NCI-H2029 (cell line): ENCODE data around the gene NTN5.
A peak's percentile ranks its signal among the peaks of the same experiment; 100 is the strongest.
"Not testable (repeated sequence)": the region's sequence is repeated elsewhere in the genome, so short reads cannot be mapped to it uniquely, and the experiment has no call there.

Experiments
- DNase-seq: peaks from one replicate; lab custom pipeline; 2025; lab: John Stamatoyannopoulos, UW

The NTN5 gene, protein sequence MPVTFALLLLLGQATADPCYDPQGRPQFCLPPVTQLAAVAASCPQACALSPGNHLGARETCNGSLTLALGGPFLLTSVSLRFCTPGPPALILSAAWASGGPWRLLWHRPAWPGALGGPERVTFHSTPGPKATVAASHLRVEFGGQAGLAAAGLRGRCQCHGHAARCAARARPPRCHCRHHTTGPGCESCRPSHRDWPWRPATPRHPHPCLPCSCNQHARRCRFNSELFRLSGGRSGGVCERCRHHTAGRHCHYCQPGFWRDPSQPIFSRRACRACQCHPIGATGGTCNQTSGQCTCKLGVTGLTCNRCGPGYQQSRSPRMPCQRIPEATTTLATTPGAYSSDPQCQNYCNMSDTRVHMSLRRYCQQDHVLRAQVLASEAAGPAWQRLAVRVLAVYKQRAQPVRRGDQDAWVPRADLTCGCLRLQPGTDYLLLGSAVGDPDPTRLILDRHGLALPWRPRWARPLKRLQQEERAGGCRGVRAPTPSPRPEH

DNA sequence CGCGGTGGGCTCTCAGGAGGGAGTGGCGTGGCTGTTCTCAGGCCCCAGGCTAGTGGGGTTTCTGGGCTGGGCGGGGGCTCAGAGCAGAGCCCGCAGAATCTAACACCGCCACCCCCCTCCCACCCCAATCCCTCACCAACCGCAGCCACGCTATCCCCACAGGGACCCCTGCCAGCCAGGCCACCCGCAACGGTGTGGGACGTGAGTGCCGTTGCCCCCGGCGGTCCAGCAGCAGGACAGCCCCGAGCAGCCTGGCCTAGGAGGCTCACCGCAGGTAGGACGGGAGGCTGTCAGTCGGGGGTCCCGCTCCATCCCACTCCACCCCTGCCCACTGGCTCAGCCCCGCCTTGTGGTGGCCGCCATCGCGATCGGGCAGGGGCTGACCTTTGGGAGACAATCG is at the start of gene NTN5:
Gene NTN5, minus strand, starts transcription at position 24 of the 400 bp plus-strand sequence. CDS start 2,031 bp downstream, outside the sequence.
- DNase-seq, result no peak

DNA sequence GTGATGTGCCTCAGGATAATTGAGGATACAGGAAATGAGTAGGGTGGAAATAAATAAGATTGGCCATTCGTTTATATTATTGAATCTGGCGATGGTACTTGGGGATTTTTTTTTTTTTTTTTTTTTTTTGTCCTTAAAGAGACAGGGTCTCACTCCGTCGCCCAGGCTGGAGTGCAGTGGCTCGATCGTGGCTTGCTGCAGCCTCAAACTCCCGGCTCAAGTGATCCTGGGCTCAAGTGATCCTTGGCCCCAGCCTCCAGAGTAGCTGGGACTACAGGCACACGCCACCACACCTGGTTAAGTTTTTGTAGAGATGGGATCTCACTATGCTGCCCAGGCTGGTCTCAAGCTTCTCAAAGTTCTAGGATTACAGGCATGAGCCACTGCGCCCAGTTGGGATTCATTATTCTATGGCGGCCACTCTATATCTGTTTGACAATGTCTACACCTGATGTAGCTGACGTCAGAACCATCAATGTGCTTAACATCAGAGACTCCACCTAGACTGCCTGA is 49.4 kb upstream of the NTN5 start:
- no peak for DNase-seq

DNA sequence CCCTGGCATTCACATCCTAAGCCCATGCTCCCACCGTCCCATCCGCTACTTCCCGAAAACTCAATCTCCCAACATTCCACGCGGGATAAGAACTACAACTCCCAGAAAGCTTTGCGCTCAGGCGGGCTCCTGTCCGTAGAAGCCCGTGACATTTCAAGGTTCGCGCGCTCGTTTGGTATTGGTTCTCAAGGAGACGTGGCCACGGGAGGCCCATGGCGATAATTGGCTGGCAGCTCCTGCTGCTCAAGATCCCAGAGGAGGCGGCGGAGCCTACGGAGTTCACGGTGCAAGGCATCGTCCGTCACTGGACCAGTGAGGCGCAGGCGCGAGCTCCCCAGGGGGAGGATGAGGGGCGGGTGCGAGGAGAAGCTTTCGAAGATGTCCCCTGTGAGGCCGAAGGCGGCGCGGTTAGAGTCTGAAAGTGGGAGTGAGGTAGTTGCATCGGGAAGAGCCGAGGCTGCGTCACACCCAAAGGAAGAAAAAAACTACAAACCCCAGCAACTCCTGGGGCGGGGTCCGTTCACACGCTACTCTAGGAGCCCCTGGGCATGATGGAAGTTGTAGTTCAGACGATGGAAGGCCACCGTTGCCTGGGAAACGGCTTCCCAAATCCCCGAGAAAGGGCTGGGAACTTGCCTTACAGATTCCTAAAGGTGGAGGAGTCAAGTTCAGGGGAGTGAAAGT is 47.9 kb upstream of the NTN5 start:
- peak; percentile 99 for DNase-seq

DNA sequence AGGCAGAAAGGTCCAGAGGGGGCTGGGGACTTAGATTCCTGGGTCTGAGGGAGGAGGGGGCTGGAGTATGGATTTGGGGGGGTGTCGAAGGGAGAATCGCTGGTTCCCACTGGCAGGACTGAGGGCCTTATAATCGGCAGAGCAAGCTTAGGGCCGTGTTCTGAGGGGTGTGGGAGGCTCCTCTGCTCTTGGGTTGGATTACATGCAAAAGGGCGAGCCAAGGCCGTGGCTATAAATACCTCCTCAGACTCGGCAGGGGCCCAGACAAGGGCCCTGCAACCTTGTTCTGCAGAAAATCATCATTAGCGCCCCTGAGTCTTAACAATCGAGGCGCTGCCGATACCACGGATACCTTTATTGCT is 47.4 kb upstream of the NTN5 start:
- no peak for DNase-seq

DNA sequence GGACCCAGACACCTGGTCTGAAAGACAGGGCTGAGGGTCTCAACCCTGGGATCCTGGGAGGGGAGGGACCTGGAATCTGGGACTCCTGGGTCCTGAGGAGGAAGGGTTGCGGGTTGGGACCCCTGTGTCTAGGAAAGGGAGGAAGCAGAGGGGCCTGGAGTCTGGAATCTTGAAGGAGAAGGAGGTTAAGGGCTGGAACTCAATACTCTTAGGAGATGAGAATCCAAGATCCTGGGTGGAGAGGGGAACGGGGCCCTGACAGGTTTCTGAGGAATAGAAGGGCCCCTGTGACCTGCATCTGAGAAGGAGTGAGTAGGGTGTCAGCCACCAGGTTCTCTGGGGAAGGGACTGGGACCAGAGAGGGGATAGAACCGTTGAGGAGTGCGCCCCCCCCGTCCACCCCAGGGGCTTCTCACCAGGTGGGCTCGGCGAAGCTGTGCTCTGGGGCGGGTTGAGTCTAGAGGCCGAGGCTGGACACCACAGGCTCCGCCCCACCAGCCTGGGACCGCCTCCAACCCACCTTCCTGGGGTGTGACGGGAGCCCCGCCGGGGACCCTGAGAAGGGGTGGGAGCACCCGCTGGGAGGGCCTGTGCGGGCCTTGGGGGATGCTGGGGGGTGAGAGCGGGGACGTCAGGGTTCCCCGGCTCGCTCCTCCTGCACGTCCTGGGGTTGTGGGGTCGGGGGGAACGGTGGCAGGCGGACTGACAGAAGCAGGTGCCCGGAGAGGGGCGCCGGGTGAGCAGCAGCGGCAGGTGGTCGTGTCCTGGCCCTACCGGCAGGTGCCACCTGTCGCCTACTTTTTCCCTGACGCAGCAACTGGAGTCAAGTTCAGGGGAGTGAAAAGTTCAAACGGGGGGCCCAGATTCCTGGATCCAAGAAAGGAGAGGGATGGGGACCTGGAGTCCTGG is 46.7 kb upstream of the NTN5 start, which contains the start of gene MAMSTR:
Gene MAMSTR, minus strand, starts transcription at position 463 of the 909 bp plus-strand sequence. CDS start 694 bp downstream, outside the sequence.
- DNase-seq, result no peak

DNA sequence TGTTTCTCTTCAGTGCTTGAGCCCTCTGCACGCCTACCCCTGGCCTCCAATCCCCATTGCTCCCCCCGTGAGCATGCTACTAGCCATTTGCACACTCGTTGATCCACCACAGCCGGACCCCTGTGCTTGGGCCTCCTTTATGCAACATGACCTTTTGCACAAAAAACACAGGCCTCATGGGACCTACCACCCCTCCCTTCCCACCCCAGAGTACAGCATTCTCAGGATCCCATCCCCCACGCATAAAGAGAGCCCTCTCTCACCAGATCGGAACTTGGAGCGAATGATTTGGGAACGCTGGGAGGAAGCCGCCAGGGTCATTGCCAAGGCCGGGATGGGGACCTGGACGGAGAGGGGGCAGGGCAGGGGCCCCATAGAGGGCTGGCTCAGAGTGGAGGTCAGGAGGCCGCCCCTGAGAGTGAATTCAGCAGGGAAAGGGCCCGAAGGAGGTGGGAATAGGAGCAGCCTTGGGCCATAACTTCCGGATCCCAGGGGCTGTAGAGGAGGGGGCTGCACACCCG is 46.0 kb upstream of the NTN5 start:
- no peak for DNase-seq

DNA sequence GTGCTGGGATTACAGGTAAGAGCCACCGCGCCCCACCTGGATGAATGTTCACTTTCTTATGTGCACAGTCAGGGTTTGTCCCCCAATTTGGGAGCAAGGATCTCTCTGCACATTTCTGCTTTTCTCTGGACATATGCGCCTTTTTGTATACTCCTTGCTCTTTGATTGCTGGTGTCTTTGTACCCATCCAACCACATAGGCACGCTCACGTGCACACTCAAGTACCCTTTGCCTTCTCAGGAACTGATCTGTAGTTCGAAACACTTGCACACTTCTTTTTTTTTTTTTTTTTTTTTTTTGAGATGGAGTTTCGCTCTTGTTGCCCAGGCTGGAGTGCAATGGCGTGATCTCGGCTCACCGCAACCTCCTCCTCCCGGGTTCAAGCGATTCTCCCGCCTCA is 45.3 kb upstream of the NTN5 start:
- DNase-seq, result not testable (repeated sequence)

DNA sequence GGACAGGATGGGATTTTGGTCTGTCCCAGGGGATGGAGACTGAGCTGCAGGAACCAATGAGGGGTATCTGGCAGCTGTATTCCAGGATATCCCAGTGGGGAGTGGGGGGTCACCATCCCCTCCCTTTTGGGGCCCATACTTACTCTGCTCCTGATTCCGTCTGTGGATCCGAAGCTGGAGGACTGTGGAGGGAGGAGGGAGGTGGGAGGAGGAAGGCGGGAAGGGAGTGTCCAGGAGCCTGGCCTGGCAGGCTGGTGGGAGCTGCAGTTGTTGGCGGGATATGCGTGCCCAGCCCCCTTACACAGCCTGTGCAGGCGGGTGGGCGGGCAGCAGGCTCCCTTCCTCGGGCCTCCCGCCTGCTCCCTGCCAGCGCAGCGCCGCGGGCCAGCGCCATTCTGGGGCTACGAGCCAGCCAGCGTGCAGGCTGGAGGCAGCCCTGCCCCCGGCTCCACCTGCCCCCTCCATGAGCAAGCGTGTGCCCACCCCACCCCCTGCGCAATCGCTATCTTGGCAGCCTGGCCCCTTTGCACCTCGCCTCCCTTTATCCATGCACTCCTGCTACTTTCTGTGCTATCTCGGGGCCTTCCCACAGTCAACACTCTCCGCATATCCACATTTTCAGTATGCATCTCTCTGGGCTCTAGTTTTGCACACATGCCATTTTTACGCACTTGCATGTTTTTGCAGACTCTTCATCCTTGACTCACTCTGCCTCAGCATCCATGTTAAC is 43.9 kb upstream of the NTN5 start:
- DNase-seq, result no peak

DNA sequence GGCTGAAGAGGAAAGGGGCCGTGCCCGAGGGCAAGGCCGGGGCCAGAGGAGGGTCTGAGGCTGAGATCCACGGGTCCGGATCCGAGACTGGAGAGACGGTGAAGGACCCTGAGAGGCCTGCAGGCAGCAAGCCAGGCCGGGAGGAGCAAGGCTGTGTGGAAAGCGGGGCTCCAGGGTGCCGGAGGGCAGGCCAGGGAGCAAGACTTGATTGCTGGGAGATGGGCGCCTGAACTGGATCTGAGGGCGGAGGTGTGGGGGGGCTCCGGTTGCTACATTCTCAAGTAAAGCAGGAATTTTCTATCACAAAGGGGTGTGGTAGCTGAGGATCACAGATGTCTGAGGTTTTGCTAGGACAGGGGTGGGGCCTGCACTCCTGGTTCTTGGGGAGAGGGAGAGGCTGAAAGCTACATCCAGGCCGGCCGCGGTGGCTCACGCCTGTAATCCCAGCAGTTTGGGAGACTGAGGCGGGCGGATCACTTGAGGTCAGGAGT is 42.9 kb upstream of the NTN5 start:
- DNase-seq, result no peak

DNA sequence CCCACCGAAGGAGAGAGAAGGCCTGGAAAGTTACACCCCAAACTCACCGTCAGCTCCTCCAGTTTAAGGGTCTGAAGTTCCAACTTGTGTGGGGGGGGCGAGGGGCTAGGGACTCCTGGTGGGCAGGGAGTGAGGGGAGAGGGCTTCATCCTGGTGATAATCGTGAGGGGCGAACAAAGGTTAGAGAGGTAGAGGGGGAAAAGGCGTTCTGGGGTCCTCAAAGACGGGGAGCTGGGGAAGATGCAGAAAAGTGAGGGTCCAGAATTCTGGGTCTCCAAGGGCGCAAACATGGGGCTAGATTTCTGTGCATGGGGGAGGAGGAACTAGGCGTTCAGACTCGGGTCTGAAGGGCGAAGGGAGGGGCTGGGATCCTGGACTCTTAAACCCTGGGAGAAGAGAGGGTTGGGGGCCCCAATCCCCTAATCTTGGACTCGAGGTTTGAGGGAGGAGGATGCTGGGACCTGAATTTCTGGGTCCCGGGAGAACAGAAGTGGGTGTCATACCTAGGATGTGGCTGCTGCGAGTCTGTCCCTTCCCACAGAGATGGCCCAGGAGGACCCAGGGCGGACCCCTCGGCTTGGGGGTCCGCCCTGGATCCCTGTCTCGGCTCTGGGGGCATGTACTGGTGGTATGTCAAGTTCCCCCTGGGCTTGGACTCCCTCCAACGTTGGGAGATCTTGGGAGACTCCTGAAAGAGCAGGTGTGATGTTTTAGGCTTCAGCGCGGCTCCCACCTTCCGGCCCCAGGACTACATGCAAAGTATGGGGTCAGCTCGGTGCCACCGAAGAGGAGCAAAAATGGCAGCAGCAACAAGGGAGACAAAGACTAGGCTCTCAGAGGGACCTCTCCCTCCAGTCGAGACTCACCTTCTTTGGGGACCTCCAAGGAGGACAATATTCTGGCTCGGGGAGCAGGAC is 42.2 kb upstream of the NTN5 start:
- DNase-seq, result no peak

DNA sequence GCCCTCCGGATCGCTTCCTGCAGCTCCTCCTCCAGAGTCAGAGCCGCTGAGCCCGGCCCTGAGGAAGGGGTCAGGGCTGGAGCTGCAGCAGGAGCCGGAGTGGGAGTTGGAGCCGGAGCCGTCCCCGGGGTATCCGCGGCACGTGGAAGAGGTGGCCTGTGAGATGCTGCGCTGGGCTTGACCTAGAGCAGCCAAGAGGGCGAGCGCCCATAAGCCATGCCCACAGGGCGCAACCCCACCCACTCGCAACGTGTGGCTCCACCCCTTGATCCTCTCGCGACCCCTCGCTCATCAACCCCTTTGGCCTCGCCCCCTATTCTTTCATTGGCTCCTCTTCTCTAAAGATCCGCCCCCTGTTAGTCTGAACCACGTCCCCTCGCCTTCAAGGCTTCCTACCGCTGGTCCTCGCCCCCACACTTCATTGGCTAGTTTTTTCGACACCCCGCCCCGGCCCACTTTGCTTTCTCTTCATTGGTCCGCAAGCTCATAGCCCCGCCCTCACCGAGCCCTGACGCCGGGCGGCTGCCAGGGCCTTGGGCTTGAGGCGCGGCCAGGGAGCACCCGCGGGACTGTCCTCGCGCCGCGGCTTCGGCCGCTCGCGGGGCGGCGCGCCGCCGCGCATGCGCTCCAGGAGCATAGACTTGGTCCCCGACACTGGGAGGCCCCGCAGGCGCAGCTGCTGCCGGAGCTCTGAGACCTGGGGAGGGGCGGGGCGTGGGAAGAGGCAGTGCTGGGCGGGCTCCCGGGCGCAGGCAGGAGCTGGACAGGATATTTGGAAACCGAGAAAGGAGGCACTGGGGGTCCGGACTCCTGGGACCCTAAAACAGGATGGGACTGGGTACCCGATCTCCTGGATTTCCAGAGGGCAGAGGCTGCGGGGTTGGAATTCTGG is 41.3 kb upstream of the NTN5 start:
- peak; percentile 99 for DNase-seq

DNA sequence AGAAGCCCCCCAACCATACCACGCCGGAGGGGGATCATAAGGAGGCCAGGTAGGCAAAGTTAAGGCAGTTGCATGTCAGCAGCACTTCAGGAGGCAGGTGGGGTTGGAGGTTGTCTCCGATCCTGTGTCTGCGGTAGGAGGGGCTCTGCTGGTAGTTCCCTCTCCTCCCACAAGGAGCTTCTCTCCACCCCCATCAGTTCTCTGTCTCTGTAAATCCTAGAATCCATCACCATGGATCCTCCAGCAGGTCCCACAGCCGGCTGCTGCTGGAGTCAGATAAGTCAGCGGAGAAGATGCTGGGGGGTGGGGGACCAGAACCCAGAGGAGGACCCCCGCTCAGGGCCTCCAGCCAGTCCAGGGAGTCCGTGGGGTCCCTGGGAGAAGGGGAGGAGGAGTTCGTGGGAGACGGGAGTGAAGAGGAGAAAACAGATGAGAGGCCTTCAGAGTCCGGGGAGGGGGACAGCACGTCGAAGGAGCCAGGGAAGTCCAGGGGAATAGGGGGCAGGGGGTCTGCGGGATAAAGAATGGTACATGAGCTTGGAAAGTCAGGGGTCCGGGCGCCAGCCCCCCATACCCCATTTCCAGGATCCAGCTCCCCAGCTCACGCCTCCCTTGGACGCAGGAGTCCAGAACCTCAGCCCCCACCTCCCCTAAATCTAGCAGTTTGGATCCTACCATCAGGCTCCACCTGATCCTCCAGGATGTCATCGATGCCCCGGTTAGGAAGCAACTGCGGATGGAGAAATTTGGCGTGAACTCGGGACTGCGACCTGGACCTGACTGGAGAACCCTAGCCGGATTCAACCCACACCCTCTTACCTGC is 40.4 kb upstream of the NTN5 start:
- no peak for DNase-seq

DNA sequence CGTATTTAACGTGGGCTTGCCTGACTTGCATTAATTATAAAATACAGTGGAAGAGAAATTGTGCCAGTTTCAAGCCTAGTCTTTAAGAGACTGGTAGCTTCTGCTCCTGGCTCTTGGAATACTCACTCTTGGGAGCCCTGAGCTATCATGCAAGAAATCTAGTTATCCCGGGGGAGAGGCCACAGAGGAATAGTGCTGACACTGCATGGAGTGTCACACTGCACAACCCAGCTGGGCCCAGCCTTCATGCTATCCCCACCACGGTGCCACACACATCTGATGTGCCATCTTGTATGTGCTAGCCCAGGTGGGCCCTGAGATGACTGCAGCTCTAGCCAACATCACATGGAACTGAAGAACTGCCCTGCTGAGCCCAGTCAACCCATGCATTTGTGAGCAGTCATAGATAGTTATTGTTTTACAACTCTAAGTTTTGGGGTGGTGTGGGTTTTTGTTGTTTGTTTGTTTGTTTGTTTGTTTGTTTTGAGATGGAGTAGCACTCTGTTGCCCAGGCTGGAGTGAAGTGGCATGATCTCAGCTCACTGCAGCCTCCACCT is 38.4 kb upstream of the NTN5 start:
- no peak for DNase-seq

DNA sequence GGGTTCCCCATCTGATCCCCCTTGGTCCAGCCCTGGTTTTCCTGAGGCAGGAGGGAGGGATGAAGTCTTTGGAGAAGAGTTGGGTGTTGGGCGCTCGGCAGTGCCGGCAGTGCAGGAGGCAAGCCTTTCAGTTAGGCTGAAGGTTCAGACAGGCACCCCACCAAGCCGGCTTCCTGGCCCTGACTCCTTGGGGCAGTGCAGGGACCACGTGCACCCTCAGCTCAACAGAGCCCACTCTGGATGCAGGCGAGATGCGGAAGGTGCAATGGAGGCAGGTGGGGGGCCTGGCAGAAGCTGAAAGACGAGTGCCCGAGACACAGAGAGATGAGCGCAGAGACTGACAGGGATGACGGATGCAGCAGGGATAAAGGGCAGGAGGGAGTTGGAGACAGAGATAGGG is 35.7 kb upstream of the NTN5 start:
- no peak for DNase-seq

DNA sequence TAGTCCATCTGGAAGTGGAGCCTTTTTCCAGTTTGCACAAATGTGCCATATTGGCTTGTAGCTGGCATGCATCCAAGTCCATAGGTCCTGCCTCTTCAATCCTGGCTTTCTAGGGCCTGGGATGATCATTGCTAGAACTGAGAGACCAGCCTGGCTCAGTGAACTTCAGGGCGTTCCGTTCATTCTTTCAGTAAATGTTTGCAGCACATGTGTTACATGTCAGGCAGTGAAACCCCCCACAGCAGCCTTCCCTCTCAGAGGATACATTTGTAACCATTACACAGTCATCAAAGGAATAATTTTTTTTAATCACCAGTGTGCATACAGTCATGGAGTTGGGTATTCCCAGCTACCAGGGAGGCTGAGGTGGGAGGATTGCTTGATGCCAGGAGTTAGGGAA is 32.6 kb upstream of the NTN5 start:
- DNase-seq, result no peak

DNA sequence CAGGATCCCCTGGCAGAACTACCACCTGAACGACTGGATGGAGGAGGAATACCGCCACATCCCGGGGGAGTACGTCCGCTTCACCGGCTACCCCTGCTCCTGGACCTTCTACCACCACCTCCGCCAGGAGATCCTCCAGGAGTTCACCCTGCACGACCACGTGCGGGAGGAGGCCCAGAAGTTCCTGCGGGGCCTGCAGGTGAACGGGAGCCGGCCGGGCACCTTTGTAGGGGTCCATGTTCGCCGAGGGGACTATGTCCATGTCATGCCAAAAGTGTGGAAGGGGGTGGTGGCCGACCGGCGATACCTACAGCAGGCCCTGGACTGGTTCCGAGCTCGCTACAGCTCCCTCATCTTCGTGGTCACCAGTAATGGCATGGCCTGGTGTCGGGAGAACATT is 30.5 kb upstream of the NTN5 start:
- DNase-seq, result no peak

DNA sequence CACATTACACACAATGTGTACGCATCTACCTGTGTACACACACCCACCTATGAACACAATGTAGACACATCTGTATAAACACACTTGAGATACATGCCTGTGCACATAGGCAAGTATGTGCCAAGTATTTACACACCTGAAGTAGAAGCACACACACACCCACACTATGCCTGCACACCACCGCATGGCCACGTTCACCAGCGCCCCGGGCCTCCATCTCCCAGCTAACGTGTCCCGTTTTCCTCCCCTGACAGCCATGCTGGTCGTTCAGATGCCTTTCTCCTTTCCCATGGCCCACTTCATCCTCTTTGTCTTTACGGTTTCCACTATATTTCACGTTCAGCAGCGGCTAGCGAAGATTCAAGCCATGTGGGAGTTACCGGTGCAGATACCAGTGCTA is 29.9 kb upstream of the NTN5 start:
- no peak for DNase-seq

DNA sequence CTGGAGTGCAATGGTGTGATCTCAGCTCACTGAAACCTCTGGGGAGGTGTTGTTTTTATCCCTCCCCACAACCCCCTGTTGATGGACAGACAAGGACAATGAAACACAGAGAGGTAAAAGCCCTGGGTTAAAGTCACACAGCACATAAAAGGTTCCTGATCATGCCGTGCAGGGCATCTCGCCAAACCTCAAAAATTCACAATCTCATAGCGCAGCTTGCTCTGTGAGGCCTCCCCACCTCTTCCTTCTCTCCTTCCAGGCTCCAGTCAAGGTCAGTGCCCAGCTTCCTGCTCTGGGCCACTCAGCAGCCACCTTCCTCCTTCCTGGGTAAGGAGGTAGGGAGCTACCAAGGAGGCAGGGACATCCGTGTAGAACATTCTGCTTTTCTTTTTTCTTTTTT is 25.2 kb upstream of the NTN5 start:
- peak; percentile 24 for DNase-seq
